WTC11 (cell line): Measurements from ENCODE around the gene NAPSA.

Experiments used
- HMGA2 ChIP-seq: fragments of 250-450 bp; sonication (Bioruptor Pico); IDR thresholded peaks from 2 replicates; pipeline ENCODE4 v1.4.0; 2021; ENCODE audit warnings: mild to moderate bottlenecking, moderate library complexity
- TF ChIP-seq, protein P1 (sequence below): fragments of 200-600 bp; IDR thresholded peaks from 2 replicates; pipeline ENCODE4 v1.8.0; 2022; ENCODE audit warnings: antibody characterized with exemption

DNA sequence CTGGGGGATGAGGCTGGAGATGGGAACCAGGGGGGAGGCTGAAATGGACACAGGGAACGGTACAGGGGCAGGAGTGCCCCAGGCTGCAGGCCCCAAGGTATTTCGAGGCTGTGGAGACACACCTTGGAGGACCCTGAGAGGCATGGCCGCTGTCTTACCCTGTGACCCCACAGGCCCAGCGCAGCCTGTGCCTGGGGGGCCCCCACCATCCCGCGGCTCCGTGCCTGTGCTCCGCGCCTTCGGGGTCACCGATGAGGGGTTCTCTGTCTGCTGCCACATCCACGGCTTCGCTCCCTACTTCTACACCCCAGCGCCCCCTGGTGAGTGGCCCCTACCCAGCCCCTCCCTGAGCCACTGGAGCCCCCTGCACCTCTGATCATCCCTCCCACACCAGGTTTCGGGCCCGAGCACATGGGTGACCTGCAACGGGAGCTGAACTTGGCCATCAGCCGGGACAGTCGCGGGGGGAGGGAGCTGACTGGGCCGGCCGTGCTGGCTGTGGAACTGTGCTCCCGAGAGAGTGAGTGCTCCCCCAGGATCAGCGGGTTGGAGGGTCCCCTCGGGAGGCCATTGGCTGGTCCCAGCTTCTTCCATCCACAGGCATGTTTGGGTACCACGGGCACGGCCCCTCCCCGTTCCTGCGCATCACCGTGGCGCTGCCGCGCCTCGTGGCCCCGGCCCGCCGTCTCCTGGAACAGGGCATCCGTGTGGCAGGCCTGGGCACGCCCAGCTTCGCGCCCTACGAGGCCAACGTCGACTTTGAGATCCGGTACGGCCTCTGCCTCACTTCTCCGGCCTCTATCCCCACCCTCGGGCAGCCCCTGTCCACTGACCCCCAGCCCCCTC, 36.4 kb upstream of the NAPSA start:
- TF ChIP-seq, protein P1, sequence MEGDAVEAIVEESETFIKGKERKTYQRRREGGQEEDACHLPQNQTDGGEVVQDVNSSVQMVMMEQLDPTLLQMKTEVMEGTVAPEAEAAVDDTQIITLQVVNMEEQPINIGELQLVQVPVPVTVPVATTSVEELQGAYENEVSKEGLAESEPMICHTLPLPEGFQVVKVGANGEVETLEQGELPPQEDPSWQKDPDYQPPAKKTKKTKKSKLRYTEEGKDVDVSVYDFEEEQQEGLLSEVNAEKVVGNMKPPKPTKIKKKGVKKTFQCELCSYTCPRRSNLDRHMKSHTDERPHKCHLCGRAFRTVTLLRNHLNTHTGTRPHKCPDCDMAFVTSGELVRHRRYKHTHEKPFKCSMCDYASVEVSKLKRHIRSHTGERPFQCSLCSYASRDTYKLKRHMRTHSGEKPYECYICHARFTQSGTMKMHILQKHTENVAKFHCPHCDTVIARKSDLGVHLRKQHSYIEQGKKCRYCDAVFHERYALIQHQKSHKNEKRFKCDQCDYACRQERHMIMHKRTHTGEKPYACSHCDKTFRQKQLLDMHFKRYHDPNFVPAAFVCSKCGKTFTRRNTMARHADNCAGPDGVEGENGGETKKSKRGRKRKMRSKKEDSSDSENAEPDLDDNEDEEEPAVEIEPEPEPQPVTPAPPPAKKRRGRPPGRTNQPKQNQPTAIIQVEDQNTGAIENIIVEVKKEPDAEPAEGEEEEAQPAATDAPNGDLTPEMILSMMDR: no peak
- no peak for TF ChIP-seq HMGA2 (CRISPR knock-in tag)
